NCI-H2227 (cell line): ENCODE measurements around the gene DLGAP1.

Source experiments
- DNase-seq: peaks from one replicate; lab custom pipeline; 2025; ENCODE audit not compliant: unreplicated experiment; lab: John Stamatoyannopoulos, UW

Gene DLGAP1

GRCh38 chr18:4193086-4193485 is 262.0 kb downstream of the DLGAP1 start:
- no peak for DNase-seq

DNA sequence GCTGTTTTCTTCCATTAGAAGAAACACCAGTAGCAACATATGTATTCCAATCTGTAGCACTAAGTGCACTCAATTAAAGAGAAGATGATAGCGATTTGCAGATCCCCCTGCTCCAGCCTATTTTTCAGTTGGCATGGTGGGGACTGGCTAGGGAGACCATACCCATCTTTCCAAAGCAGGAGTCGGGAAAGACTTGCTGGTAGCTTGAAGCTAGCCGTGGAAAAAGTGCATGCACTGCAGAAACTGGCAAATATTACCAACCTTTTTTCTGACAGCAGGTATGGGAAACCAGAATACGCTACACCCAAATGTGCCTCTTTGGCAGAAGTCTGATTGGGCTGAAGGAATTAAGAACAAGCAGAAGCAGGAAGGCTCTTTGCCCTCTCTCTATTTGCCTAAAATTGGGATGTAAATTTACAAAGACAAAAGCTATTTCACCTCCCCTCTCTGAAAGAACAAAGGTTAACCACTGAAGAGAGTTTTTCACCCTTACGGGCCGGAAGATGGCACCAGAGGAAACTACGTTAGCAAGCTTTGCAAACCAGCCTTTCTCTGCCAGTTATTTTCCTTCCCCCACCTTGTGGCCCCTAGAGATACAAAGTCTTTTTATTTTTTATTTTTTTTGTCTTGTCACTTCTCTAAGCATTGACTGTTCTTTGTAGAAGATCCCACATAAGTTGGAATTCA is 273.1 kb downstream of the DLGAP1 start:
- no peak for DNase-seq

DNA sequence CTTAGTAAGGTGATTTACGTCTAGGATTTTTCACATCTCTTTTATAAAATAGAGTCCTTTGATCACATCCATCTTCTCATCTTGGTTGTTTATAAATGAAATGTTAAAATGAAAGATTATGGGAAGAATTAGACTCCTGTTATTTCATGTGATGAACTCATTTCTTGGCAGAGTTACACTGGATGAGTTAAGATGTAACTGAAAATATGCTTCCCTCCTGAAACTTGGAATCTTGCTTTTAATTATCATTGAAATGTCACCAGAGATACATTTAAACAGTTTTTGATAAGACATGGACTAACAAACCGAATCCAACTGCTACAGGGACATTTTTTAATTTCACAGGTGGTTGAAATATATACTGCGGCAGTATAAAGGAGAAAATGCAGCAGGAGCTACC is 274.0 kb downstream of the DLGAP1 start:
- no peak for DNase-seq

GRCh38 chr18:4172196-4173100 is 282.7 kb downstream of the DLGAP1 start:
- no peak for DNase-seq

GRCh38 chr18:4157352-4157751 is 297.8 kb downstream of the DLGAP1 start:
- no peak for DNase-seq

GRCh38 chr18:4146797-4147196 is 308.3 kb downstream of the DLGAP1 start:
- DNase-seq: no peak

- DNase-seq: no peak
These were observed 310.9 kb downstream of the DLGAP1 start for GRCh38 chr18:4144201-4144600.

DNA sequence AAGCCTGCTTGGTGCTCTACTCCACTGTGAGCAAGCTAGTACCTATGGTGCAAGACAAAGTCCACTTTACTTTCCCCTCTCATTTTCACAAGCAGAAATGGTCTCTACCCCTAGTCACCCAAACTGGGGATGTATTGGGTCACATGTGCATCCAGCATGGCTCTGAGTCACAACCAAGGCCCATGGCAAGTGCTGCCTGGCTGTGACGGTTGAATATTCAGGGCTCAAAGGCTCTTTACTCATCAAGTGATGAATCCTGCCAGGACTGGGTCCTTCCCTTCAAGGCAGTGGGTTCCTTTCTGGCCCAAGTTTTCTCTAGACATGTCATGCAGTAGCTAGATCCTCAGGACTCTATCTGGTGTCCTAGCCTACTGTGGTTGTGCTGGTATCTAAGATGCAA is 311.5 kb downstream of the DLGAP1 start:
- DNase-seq: no peak

DNA sequence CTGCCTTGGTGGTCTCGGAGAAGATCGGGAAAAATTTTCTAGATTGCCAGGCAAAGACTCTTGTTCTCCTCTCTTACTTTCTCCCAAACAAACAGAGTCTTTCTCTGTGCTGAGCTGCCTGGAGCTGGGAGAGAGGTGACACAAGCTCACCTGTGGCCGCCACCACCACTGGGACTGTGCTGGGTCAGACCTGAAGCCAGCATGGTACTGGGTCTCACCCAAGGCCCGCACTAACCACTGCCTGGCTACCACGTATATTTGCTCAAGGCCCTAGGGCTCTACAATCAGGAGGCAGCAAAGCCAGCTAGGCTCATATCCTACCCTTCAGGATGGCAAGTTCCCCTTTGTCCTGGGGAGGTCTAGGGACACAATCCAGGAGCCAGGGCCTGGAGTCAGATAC is 312.2 kb downstream of the DLGAP1 start:
- no peak for DNase-seq

- DNase-seq: no peak
These were observed 320.4 kb downstream of the DLGAP1 start for GRCh38 chr18:4134700-4135099.

DNA sequence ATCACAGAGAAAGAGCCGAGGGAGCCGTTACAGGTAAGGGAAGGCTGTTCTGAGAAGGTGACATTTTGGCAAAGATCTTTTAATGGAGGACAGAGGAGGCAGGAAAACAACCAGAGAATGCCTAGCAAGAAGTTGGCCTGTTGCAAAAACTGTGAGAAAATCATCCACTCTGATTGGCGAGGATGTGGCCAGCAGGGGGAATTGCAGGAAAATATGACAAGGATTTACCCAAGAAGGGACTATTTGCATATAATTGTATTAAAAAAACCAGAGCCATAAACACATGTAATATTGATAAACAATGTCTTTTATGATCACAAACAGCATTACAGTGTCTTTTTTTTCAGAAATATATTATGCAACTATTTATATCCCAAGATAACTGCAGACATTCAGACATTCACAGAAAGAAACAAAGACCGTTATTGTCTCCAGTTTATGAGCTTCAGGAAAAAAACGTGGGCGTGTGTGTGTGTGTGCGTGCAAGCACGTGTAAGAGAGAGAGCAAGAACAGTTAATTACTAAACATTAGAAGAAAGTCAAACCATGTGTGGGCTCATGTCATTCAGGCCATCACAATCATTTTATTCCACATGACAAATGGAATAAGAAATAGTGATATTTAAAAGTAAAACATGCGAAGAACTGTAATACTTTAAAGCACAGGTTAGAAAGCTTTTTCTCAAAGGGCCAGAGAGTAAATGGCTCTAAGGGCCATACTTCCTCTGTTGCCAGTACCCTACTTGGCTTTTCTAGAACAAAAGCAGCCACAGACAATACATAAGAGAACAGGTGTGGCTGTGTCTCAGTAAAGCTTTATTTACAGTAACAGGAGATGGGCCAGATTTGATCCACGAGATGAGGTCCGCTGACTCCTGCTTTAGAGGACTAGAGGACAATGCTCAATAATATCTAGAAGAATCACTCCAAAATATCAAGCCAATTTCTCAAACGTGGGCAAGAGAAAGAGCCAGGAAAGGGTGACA is 324.1 kb downstream of the DLGAP1 start:
- DNase-seq: no peak

GRCh38 chr18:4126939-4127338 is 328.2 kb downstream of the DLGAP1 start:
- no peak for DNase-seq

- DNase-seq: no peak
These were observed 329.4 kb downstream of the DLGAP1 start for GRCh38 chr18:4125627-4126230.

DNA sequence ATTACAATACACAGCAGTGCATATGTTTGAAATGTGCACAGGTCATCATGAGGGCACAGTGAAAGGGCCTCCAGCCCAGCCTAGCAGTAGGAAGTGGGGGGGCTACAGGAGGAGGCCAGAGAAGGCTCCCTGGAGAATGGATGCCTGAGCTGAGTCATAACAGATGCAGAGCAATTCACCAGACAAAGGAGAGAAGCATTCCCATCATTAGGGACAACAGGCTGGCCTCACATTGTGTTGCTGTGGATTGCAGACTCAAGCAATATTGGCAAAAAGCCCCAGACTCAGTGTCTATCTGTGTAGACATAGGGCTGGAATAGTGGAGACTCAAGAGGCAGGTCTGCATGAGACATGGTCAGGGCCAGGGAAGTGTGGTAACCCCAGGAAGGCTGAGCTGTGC is 329.9 kb downstream of the DLGAP1 start:
- DNase-seq: no peak

GRCh38 chr18:4119813-4120212 is 335.3 kb downstream of the DLGAP1 start:
- DNase-seq: no peak

DNA sequence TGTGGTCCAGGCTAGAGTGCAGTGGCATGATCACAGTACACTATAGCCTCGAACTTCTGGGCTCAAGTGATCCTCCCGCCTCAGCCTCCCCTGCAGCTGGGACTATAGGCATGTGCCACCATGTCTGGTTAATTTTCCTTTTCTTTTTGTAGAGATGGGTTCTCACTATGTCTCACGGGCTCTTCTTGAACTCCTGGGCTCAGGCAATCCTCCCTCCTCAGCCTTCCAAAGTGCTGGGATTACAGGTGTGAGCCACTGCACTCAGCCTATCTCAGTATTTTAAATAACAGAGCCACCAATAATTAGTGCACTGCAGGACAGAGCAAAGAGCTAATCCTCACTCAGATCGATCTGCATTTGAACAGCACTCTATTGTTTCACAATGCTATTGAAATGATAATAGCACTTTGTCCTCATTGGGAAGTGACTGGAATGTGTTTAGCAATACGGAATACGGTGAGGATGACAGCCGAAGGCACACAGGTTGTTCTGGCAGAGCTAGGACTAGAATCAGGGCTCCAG is 335.9 kb downstream of the DLGAP1 start:
- DNase-seq: no peak

DNA sequence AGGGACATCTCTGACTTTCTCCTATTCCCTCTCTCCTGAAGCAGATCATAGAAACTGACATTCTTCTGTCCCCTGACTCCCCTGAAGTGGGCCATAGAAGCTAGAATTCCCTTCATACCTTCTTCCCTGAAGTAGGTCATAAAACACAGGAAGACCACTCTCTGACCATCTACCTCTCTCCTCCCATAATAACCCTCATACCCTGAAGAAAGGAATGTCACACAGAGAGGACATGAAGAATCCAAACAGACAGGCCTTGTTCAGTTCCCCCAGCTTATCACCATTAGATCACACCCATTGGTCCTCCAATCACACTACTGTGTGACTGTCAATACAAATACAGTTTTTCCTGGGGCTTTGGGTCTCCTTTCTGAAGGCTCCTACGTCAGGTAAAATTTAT is 347.1 kb downstream of the DLGAP1 start:
- DNase-seq: no peak

DNA sequence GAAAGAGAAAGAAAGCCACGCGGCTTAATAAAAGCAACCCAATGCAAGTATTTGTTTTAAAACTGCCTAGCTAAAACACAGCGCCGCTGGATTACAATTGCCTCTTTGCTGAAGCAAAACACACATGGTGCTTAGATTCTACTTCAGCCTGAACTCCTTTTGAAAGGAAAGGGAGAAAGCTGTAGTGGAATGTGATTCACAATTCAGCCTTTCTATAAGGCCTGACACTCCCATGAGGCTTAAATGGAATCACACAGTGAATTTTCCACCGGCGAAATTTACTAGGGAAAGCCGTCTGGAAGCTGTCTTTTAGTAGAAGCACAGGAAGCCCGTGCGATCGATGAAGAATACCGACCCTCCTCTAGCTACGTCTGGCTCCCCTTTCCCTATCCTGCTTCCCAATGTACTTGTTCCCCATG is 348.0 kb downstream of the DLGAP1 start:
- no peak for DNase-seq

DNA sequence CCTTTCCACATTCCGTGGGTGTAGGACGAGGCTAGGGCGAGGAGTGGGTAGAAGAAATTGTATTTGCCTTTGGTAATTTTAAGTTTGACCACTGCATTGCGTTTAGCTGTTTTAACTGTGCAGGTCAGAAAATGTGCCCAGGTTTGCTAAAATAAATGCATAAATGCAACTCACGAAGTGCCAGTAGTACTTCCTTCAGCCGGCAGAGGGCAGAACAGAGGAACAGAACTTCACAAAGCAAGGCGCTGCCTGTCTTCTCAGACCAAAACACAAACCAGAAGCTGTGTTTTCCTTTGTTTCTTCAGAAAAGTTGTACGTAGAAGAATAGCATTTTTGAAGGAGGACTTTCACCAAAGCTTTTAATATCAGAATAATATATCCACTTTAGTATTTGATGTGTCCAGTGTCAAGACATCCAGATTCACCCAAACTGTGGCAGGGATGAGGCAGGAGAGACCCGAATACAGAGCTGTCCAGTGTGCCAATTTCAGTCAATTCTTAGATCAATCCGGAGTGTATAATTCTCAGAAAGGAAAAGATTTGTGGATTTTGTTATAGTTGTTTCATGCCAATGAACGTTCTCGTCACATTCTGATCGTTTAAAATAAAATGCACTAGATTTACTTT is 348.6 kb downstream of the DLGAP1 start:
- peak; percentile 1 for DNase-seq

GRCh38 chr18:4102901-4103300 is 352.2 kb downstream of the DLGAP1 start:
- no peak for DNase-seq
